GM12878 (cell line): ENCODE measurements around the gene SH3BP5.

Experiments
- BACH1 ChIP-seq: fragments of 450-650 bp; IDR thresholded peaks from 2 replicates; pipeline ENCODE4 v1.6.1; 2017; ENCODE audit warnings: mild to moderate bottlenecking, borderline replicate concordance
- EGR1 ChIP-seq, 2 experiments: IDR thresholded peaks; 1 replicate in 1 of 2; 2 replicates in 1 of 2; pipeline ENCODE4 v1.6.1; 2011 to 2012; ENCODE audit warnings: low read depth in 2 of 2, low read length in 2 of 2, borderline replicate concordance in 1 of 2, mild to moderate bottlenecking in 1 of 2, moderate library complexity in 1 of 2
- LARP7 ChIP-seq: fragments of 450-650 bp; IDR thresholded peaks from 2 replicates; pipeline ENCODE4 v1.6.1; 2017; ENCODE audit warnings: mild to moderate bottlenecking
- POLR2A ChIP-seq: IDR thresholded peaks from 2 replicates; pipeline ENCODE4 v1.6.1; 2011; ENCODE audit warnings: low read depth, mild to moderate bottlenecking, low read length
- TCF3 ChIP-seq: IDR thresholded peaks from 2 replicates; pipeline ENCODE4 v1.6.1; 2012; ENCODE audit warnings: low read depth, mild to moderate bottlenecking, low read length, borderline replicate concordance; ENCODE audit not compliant: insufficient read depth
- TF ChIP-seq, protein P1 (sequence below): IDR thresholded peaks from 2 replicates; pipeline ENCODE4 v1.6.1; 2011; ENCODE audit warnings: mild to moderate bottlenecking, low read depth, low read length, moderate library complexity; ENCODE audit not compliant: insufficient replicate concordance
- TF ChIP-seq, protein P2 (sequence below), 3 experiments: IDR thresholded peaks in 2 of 3; conservative IDR thresholded peaks in 1 of 3; 2 replicates each; pipeline ENCODE4 v1.5.1; 2011; ENCODE audit warnings: low read depth in 3 of 3, low read length in 3 of 3, mild to moderate bottlenecking in 3 of 3, control low read depth in 2 of 3, moderate library complexity in 2 of 3, inconsistent platforms in 1 of 3, mixed read lengths in 1 of 3; ENCODE audit not compliant: control insufficient read depth in 2 of 3, insufficient read depth in 1 of 3; ENCODE audit errors: extremely low read depth in 1 of 3

DNA sequence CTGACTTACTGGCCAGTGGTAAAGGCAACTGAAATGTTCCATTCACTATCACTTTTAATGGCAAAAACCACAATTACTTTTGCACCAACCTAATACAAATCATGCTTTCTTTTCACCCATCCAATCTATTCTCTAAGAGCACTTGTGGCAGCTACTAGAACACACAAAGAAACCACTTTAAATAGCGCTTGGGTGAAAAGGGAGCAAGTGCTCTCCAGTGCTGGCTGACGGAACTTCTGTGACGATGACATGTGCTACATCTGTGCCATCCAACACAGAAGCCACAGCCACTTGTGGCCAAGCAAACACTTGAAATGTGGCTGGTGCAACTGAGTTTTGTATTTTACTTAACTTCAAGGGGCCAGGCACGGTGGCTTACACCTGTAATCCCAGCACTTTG lies 18.9 kb downstream of the SH3BP5 start:
- no peak for TF ChIP-seq EGR1 (IDR thresholded peaks at IDR 0.05; ENCODE audit: borderline replicate concordance in 1 of 2, low read depth in 2 of 2, low read length in 2 of 2)
- TF ChIP-seq, protein P1, sequence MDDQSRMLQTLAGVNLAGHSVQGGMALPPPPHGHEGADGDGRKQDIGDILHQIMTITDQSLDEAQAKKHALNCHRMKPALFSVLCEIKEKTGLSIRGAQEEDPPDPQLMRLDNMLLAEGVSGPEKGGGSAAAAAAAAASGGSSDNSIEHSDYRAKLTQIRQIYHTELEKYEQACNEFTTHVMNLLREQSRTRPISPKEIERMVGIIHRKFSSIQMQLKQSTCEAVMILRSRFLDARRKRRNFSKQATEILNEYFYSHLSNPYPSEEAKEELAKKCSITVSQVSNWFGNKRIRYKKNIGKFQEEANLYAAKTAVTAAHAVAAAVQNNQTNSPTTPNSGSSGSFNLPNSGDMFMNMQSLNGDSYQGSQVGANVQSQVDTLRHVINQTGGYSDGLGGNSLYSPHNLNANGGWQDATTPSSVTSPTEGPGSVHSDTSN, result no peak
- TF ChIP-seq BACH1, result no peak
- no peak for TF ChIP-seq POLR2A
- TF ChIP-seq TCF3, result no peak
- TF ChIP-seq, protein P2, sequence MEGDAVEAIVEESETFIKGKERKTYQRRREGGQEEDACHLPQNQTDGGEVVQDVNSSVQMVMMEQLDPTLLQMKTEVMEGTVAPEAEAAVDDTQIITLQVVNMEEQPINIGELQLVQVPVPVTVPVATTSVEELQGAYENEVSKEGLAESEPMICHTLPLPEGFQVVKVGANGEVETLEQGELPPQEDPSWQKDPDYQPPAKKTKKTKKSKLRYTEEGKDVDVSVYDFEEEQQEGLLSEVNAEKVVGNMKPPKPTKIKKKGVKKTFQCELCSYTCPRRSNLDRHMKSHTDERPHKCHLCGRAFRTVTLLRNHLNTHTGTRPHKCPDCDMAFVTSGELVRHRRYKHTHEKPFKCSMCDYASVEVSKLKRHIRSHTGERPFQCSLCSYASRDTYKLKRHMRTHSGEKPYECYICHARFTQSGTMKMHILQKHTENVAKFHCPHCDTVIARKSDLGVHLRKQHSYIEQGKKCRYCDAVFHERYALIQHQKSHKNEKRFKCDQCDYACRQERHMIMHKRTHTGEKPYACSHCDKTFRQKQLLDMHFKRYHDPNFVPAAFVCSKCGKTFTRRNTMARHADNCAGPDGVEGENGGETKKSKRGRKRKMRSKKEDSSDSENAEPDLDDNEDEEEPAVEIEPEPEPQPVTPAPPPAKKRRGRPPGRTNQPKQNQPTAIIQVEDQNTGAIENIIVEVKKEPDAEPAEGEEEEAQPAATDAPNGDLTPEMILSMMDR (IDR thresholded peaks at IDR 0.05 in 2 of 3, conservative IDR thresholded peaks at IDR 0.05 in 1 of 3; ENCODE audit: control insufficient read depth in 2 of 3, extremely low read depth in 1 of 3, insufficient read depth in 1 of 3, low read depth in 3 of 3, low read length in 3 of 3), result no peak
- no peak for TF ChIP-seq LARP7
